SK-N-SH treated with all-trans-retinoic acid at 6 μM for 48 hours (cell line): ENCODE results near the gene SRMS.

ENCODE experiments used
- ATAC-seq: fragments of 200-7000 bp; cut with Tn5 transposase; 3 replicates; pipeline ENCODE4 v1.9.1; 2020; ENCODE audit warnings: mild to moderate bottlenecking, moderate library complexity
- ARNTL ChIP-seq: fragments of 450-650 bp; formaldehyde crosslinking; IDR thresholded peaks from 2 replicates; pipeline ENCODE4 v1.5.0; 2020; ENCODE audit warnings: low read depth, mild to moderate bottlenecking, moderate library complexity, borderline replicate concordance
- BACH2 ChIP-seq: fragments of 250-450 bp; sonication (Bioruptor Pico); IDR thresholded peaks from 2 replicates; pipeline ENCODE4 v1.9.0; 2021; ENCODE audit warnings: mild to moderate bottlenecking, borderline replicate concordance
- CSDC2 ChIP-seq: fragments of 250-450 bp; sonication (Bioruptor Pico); IDR thresholded peaks from 2 replicates; pipeline ENCODE4 v1.5.0; 2020; ENCODE audit warnings: mild to moderate bottlenecking, moderate library complexity
- ESRRG ChIP-seq: fragments of 250-450 bp; sonication (Bioruptor Pico); IDR thresholded peaks from 2 replicates; pipeline ENCODE4 v1.6.1; 2021; ENCODE audit warnings: mild to moderate bottlenecking
- GLIS3 ChIP-seq: fragments of 250-450 bp; sonication (Bioruptor Pico); IDR thresholded peaks from 2 replicates; pipeline ENCODE4 v1.5.0; 2020; ENCODE audit warnings: mild to moderate bottlenecking, moderate library complexity
- ISL1 ChIP-seq: fragments of 250-450 bp; sonication (Bioruptor Pico); IDR thresholded peaks from 2 replicates; pipeline ENCODE4 v2.1.2; 2022; ENCODE audit warnings: mild to moderate bottlenecking, moderate library complexity
- OSR1 ChIP-seq: fragments of 250-450 bp; sonication (Bioruptor Pico); IDR thresholded peaks from 2 replicates; pipeline ENCODE4 v1.8.0; 2022; ENCODE audit warnings: moderate library complexity, mild to moderate bottlenecking, inconsistent platforms
- TCF4 ChIP-seq: fragments of 250-450 bp; sonication (Bioruptor Pico); IDR thresholded peaks from 2 replicates; pipeline ENCODE4 v1.8.0; 2021; ENCODE audit warnings: mild to moderate bottlenecking, moderate library complexity, borderline replicate concordance
- TOX ChIP-seq: fragments of 250-450 bp; sonication (Bioruptor Pico); IDR thresholded peaks from 2 replicates; pipeline ENCODE4 v1.8.0; 2021; ENCODE audit warnings: mild to moderate bottlenecking, moderate library complexity, borderline replicate concordance
- ZC3H10 ChIP-seq: fragments of 250-450 bp; sonication (Bioruptor Pico); IDR thresholded peaks from 2 replicates; pipeline ENCODE4 v1.5.1; 2021; ENCODE audit warnings: mild to moderate bottlenecking, moderate library complexity
- ZFP3 ChIP-seq: fragments of 250-450 bp; sonication (Bioruptor Pico); IDR thresholded peaks from 2 replicates; pipeline ENCODE4 v1.5.0; 2020; ENCODE audit warnings: mild to moderate bottlenecking, moderate library complexity
- ZFP30 ChIP-seq: fragments of 450-650 bp; formaldehyde crosslinking; IDR thresholded peaks from 2 replicates; pipeline ENCODE4 v1.5.0; 2022; ENCODE audit warnings: mild to moderate bottlenecking, moderate library complexity
- ZNF565 ChIP-seq: fragments of 450-650 bp; formaldehyde crosslinking; conservative IDR thresholded peaks from 2 replicates; pipeline ENCODE4 v1.5.0; 2020; ENCODE audit warnings: low read depth, mild to moderate bottlenecking, moderate library complexity
- ZNF70 ChIP-seq: fragments of 450-650 bp; formaldehyde crosslinking; IDR thresholded peaks from 2 replicates; pipeline ENCODE4 v1.5.0; 2020; ENCODE audit warnings: mild to moderate bottlenecking, moderate library complexity
- ZNF8 ChIP-seq: fragments of 450-650 bp; formaldehyde crosslinking; IDR thresholded peaks from 2 replicates; pipeline ENCODE4 v1.5.0; 2020; ENCODE audit warnings: mild to moderate bottlenecking, moderate library complexity
- TF ChIP-seq, protein P1 (sequence below): fragments of 250-450 bp; sonication (Bioruptor Pico); IDR thresholded peaks from 2 replicates; pipeline ENCODE4 v1.5.0; 2020; ENCODE audit warnings: mild to moderate bottlenecking, moderate library complexity
- TF ChIP-seq, protein P2 (sequence below): fragments of 250-450 bp; sonication (Bioruptor Pico); IDR thresholded peaks from 2 replicates; pipeline ENCODE4 v1.8.0; 2020; ENCODE audit warnings: mild to moderate bottlenecking, moderate library complexity, borderline replicate concordance
- TF ChIP-seq, protein P3 (sequence below): fragments of 250-450 bp; sonication (Bioruptor Pico); IDR thresholded peaks from 2 replicates; pipeline ENCODE4 v1.8.0; 2021; ENCODE audit warnings: low read depth, mild to moderate bottlenecking, moderate library complexity, borderline replicate concordance
- TF ChIP-seq, protein P4 (sequence below): fragments of 250-450 bp; sonication (Bioruptor Pico); IDR thresholded peaks from 2 replicates; pipeline ENCODE4 v1.5.1; 2021; ENCODE audit warnings: mild to moderate bottlenecking, moderate library complexity
- TF ChIP-seq, protein P5 (sequence below): fragments of 250-450 bp; sonication (Bioruptor Pico); IDR thresholded peaks from 2 replicates; pipeline ENCODE4 v1.5.1; 2020; ENCODE audit warnings: low read depth, mild to moderate bottlenecking, moderate library complexity

The SRMS gene

DNA sequence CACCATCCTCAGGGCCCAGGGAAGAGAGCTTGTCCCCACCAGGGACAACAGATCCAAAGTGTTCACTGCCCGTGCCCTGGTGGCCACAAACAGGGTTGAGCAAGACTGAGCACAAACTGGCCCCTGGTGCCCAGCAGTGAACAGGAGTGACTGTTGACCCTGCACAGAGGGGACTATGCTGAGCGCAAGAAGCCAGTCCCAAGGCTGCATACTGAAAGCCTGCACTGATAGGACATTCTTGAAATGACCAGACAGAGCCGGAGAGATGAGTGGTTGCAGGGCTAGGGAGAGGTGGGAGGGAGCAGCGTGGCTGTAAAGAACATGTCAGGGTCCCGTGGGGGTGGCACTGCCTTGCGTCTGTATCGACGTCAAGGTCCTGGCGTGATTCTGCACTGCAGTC lies 3.5 kb upstream of the SRMS start:
- no peak for ATAC-seq
- TF ChIP-seq TCF4 (no peak), CSDC2 (CRISPR knock-in tag) (no peak), ARNTL (CRISPR knock-in tag) (no peak), ZNF70 (CRISPR knock-in tag) (no peak), OSR1 (CRISPR knock-in tag) (no peak), ZFP3 (no peak), TOX (CRISPR knock-in tag) (no peak), GLIS3 (CRISPR knock-in tag) (no peak), ESRRG (no peak), ZFP30 (CRISPR knock-in tag) (no peak), BACH2 (CRISPR knock-in tag) (no peak), ZC3H10 (CRISPR knock-in tag) (no peak), ISL1 (CRISPR knock-in tag) (no peak), ZNF565 (CRISPR knock-in tag) (no peak)
- TF ChIP-seq, protein P1, sequence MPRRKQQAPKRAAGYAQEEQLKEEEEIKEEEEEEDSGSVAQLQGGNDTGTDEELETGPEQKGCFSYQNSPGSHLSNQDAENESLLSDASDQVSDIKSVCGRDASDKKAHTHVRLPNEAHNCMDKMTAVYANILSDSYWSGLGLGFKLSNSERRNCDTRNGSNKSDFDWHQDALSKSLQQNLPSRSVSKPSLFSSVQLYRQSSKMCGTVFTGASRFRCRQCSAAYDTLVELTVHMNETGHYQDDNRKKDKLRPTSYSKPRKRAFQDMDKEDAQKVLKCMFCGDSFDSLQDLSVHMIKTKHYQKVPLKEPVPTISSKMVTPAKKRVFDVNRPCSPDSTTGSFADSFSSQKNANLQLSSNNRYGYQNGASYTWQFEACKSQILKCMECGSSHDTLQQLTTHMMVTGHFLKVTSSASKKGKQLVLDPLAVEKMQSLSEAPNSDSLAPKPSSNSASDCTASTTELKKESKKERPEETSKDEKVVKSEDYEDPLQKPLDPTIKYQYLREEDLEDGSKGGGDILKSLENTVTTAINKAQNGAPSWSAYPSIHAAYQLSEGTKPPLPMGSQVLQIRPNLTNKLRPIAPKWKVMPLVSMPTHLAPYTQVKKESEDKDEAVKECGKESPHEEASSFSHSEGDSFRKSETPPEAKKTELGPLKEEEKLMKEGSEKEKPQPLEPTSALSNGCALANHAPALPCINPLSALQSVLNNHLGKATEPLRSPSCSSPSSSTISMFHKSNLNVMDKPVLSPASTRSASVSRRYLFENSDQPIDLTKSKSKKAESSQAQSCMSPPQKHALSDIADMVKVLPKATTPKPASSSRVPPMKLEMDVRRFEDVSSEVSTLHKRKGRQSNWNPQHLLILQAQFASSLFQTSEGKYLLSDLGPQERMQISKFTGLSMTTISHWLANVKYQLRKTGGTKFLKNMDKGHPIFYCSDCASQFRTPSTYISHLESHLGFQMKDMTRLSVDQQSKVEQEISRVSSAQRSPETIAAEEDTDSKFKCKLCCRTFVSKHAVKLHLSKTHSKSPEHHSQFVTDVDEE (CRISPR knock-in tag) = no peak
- TF ChIP-seq, protein P2, sequence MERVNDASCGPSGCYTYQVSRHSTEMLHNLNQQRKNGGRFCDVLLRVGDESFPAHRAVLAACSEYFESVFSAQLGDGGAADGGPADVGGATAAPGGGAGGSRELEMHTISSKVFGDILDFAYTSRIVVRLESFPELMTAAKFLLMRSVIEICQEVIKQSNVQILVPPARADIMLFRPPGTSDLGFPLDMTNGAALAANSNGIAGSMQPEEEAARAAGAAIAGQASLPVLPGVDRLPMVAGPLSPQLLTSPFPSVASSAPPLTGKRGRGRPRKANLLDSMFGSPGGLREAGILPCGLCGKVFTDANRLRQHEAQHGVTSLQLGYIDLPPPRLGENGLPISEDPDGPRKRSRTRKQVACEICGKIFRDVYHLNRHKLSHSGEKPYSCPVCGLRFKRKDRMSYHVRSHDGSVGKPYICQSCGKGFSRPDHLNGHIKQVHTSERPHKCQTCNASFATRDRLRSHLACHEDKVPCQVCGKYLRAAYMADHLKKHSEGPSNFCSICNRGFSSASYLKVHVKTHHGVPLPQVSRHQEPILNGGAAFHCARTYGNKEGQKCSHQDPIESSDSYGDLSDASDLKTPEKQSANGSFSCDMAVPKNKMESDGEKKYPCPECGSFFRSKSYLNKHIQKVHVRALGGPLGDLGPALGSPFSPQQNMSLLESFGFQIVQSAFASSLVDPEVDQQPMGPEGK (CRISPR knock-in tag) = no peak
- TF ChIP-seq, protein P3, sequence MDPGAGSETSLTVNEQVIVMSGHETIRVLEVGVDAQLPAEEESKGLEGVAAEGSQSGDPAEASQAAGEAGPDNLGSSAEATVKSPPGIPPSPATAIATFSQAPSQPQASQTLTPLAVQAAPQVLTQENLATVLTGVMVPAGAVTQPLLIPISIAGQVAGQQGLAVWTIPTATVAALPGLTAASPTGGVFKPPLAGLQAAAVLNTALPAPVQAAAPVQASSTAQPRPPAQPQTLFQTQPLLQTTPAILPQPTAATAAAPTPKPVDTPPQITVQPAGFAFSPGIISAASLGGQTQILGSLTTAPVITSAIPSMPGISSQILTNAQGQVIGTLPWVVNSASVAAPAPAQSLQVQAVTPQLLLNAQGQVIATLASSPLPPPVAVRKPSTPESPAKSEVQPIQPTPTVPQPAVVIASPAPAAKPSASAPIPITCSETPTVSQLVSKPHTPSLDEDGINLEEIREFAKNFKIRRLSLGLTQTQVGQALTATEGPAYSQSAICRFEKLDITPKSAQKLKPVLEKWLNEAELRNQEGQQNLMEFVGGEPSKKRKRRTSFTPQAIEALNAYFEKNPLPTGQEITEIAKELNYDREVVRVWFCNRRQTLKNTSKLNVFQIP (CRISPR knock-in tag) = no peak
- TF ChIP-seq, protein P4, sequence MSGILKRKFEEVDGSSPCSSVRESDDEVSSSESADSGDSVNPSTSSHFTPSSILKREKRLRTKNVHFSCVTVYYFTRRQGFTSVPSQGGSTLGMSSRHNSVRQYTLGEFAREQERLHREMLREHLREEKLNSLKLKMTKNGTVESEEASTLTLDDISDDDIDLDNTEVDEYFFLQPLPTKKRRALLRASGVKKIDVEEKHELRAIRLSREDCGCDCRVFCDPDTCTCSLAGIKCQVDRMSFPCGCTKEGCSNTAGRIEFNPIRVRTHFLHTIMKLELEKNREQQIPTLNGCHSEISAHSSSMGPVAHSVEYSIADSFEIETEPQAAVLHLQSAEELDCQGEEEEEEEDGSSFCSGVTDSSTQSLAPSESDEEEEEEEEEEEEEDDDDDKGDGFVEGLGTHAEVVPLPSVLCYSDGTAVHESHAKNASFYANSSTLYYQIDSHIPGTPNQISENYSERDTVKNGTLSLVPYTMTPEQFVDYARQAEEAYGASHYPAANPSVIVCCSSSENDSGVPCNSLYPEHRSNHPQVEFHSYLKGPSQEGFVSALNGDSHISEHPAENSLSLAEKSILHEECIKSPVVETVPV = no peak
- TF ChIP-seq, protein P5, sequence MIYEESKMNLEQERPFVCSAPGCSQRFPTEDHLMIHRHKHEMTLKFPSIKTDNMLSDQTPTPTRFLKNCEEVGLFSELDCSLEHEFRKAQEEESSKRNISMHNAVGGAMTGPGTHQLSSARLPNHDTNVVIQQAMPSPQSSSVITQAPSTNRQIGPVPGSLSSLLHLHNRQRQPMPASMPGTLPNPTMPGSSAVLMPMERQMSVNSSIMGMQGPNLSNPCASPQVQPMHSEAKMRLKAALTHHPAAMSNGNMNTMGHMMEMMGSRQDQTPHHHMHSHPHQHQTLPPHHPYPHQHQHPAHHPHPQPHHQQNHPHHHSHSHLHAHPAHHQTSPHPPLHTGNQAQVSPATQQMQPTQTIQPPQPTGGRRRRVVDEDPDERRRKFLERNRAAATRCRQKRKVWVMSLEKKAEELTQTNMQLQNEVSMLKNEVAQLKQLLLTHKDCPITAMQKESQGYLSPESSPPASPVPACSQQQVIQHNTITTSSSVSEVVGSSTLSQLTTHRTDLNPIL (CRISPR knock-in tag) = no peak

DNA sequence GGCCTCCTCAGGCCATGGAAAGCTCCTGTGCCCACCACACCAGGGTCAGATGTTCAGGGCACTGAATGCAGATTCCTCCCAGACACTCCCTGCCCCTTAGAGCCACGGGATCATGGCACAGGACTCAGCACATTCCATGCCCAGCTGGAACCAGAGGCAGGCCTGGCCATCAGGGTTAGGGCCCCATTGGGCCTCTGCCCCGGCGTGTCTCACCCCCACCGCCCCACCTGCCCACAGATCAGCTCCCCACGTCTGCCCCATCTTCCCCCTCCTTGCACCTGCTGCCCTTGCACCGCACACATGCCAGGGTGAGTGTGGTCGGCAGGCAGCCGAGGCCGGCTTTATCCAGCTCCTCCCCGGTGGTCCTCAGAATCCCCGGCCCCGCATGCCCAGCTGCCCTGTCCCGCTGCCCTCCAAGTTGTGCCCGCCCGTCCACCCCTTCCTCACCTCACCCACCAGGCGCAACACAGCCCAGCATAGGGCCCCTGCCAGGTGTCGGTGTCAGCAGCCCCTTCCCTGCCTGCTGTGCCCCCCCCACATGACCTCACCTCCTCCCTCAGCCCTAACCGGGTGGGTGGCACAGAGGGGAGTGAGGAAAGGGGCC lies 2.2 kb upstream of the SRMS start:
- no peak for TF ChIP-seq ZNF565 (CRISPR knock-in tag)
- no peak for TF ChIP-seq ZNF8 (CRISPR knock-in tag)
- no peak for TF ChIP-seq CSDC2 (CRISPR knock-in tag)
- TF ChIP-seq BACH2 (CRISPR knock-in tag) = no peak
- TF ChIP-seq OSR1 (CRISPR knock-in tag) = no peak
- TF ChIP-seq, protein P2 (CRISPR knock-in tag) = no peak
- no peak for ATAC-seq
